HG02973 (cell line): ENCODE results near the gene BCLAF3.

Experiments used
- ATAC-seq: cut with Tn5 transposase; IDR thresholded peaks from one replicate; pipeline ENCODE4 v1.9.1; 2021; ENCODE audit warnings: moderate library complexity; ENCODE audit not compliant: unreplicated experiment

Gene BCLAF3

DNA sequence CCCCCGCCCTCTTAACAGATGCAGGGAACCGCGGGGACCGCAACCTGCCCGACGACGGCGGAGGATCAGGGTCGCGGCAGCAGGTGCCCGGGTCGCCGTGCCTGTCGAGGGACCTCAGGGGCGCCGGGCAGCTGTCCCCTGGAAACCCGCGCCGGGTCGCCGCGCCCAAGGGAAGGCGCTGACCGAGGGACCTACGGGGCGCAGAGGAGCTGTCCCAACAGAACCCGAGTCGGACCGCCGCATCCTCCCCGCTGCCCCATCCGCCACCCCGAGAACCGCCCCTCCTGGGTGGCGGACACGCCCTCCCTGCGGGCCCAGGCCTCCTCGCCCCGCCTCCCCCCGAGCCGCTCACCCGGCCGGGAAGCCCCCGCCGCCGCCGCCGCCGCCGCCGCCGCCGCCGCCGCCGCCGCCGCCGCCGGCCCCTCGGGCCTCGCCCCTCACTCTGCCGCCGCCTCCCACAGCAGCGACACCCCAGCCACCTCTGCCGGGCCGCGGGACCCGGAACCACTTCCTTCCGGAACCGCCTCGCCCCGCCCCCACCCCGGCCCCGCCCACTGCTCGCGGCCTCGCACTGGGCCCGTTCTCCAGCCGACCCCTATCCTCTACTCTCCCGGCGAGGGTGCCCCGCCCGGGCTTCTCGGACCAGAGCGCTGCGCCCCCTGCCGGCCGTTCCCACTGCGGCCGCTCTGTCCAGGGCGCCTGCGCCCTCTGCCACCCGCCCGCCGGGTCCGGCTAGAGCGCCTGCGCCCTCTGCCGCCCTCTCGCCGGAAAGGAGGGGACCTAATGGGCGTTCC, at the start of gene BCLAF3:
Gene BCLAF3, minus strand, starts transcription at position 506 of the 794 bp plus-strand sequence. CDS start 20,797 bp downstream, outside the sequence.
- ATAC-seq, result peak; percentile 94

DNA sequence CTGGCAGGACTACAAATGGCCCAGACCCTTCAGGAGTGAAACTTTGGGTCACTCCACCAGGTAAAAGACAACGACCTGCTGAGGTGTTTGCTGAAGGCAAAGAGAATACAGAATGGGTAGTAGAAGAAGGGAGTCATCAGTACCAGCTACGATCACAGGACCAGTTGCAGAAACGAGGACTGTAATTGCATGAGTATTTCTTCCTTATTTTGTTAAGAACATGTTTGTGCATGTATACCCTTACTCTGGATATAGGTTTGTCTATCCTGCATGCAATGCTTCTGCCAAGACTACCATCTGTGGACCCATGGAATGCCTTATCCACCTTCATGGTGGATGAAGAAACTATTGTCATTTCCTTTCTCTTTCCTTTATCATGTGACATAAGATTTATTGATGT, 48.1 kb upstream of the BCLAF3 start:
- no peak for ATAC-seq

DNA sequence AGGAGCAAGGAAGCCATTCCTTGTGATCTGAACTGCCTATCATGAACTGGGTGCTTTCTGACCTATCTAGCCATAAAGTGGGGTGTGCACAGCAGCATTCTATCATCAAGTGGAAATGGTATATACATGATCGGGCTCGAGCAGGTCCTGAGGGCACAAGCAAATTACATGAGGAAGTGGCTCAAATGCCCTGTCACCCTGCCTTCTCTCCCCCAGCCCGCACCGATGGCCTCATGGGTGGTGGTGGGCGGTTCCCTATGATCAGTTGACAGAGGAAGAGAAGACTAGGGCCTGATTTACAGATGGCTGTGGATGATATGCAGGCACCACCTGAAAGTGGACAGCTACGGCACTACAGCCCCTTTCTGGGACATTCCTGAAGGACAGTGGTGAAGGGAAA, 46.3 kb upstream of the BCLAF3 start:
- no peak for ATAC-seq

DNA sequence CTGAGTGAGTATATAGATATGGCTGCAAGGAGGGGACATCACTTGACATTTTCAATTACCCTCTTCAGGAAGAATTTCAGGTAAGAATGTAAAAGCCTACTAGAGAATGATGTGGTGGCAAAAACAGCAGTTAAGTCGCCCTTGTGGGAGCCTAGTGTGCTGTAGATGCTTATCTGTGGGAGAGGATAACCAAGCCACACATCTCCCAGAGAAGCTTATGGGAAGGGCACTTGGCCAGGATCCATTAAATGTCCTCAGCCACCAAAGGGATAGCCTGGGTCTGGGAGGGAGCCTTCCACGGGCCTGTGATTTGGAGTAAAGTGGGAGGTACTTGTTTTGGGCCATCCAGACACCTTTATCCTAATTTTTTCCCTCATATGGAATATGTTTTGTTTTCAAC, 41.3 kb upstream of the BCLAF3 start:
- no peak for ATAC-seq

DNA sequence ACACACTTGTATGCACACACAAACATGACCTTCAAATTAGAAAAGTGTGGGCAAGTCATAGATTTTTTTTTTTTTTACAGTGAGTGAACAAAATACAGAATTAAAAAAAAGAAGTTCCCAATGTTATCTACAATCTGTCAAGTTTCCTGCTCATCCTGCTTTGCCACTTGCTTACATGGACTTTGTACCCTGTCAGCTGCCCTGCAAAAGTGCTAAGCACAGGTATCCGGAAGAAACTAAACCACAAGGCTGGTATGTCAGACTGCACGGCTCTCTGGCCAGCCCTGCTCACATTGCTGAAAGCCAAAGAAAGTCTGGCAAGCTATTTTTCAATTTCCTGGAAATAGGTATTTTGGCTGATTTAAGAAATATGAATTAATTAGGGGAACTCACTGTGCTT, 38.9 kb upstream of the BCLAF3 start:
- no peak for ATAC-seq

DNA sequence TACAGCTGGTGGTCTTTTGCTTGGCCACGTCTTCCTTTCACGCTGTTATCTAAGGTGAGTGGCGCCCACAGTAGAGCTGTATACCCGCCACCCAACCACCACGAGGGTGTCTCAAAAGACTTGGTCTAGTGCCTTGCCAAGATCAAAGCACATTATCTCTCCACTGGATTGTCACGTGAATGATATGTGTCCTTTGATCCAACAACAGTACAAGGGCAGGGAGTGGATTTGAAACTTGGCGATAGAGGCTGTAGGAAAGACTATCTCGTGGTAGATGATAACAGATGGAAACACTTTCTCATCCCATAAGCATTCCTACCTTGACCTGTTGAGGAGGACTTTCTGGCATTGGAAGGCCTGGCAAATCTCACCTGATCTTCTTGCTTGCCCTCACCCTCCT, 37.7 kb upstream of the BCLAF3 start:
- ATAC-seq, result no peak

DNA sequence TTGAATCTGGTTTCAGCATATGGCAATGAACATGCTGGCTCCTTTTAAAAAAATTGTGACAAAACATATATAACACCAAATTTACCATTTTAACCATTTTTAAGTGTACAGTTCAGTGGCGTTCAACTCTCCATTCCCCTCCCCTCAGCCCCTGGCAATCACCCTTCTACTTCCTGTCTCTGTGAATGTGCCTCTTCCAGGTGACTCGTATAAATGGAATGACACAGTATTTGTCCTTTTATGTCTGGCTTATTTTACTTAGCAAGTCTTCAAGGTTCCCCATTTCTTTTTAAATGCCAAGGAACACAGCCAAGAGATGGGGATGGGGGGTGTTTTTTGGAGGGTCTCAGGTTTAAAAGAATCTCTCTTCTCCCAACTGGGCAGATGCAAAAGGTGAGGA, 35.4 kb upstream of the BCLAF3 start:
- no peak for ATAC-seq

DNA sequence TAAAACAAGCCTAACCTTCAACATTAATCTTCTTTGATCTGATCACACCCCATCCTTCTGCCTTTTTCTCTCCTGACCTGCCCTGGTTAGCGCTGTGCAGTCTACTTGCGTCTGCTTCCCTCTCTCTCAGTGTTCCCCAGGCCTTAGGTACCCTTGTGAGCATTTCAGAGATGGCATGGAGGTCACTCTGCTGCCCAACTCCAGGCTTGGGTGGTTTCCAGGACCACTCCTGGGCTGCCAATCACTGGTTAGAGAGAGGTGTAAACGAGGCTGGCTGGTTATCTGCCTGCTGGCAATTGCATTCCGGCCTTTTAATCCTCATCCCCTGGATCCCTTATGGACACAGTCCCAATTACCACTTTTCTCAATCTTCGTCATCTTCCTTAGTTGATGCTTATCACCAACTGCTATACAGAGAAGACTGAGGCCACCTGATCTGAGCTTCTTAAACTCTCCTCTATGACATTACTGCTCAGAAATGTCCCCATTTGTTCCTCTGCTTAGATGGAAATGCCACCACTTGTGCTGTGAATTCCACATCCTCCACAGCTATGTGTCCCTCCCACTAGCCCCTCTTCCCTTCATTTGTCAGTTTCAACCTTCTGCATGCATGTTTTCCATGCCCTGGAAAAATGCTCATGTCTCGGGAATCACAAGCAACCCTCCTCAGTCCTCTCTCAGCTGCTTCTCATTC, 29.0 kb upstream of the BCLAF3 start:
- ATAC-seq, result no peak

DNA sequence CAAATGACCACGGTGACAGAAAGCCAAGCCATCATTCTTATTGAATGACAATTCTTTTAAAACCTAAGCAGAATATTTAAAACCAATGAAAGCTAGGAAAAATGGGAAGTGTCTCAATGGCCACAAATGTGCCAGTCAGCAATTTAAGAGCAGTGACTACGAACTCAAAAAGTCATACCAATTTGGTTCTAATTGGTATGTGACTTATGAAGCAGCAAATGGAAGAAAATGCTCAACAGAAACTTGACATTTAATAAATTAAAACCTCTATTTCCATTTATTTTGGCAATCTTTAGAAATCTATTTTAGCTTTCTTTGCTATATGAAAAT, 25.7 kb upstream of the BCLAF3 start:
- ATAC-seq, result no peak

DNA sequence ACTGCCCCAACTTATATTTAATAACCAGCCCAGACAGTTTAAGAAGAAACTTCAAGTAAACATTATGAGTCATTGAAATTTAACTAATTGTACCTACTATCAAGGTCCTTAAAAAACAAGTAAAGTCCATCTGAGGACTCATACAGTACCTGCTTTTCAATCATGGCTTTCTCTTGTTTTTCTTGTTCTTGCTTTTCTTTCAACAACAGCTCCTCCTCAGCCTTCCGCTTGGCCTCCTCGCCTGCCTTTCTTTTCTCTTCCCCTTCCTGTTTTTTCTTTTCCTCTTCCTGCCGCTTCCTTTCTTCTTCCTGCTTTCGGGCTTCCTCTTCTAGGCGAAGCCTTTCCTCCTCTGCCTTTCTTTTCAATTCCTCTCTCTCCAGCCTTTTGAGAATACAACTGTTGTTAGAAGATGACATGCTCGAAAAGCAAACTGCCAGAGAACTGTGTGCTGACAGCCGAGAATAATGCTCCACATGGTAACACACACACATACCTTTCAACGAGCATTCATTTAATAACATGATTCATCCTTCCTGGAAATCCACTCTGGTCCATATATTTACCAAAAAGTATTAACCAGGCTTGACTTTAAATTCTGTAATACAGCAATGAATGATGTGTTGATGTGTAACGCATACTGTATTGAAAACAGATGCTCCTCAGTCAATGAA, 25.2 kb upstream of the BCLAF3 start:
- ATAC-seq, result no peak

DNA sequence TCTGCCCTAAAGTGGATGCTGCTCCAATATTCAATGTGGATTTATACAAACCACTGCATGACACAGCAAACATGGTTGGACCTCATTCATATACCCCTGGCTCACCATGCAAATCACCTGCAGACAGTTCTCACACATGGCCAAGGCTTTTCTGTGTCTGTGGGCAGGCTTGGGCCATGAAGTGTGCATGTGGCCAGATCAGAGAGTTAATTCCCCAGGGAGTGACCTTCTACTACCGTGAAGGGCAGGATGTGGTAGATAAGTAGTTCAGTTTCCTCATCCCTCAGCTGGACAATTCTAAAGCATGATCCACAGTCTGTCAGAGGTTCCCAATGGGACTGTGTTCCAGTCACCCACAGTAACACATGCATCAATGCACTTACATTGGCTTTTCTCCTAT, 24.6 kb upstream of the BCLAF3 start:
- no peak for ATAC-seq

DNA sequence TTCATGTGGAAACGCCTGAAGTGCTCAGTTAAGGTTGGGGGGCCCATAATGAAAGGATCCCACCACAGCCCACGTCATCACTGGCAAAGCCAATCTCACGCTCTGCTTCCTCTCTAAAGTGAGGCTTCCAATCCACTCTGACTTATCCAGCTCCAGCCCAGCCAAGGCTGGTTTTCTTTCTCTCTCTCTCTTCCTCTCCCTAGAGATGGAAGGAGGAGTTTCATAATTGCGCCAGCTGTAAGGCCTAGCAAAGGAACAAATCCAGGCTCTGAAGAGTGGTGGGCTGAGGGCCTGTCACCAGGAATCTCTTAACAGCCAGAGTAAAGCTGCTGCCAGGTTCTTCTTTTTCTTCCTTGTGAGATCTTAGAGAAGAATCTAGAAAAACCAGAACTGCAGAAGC, 20.7 kb upstream of the BCLAF3 start:
- ATAC-seq, result no peak

DNA sequence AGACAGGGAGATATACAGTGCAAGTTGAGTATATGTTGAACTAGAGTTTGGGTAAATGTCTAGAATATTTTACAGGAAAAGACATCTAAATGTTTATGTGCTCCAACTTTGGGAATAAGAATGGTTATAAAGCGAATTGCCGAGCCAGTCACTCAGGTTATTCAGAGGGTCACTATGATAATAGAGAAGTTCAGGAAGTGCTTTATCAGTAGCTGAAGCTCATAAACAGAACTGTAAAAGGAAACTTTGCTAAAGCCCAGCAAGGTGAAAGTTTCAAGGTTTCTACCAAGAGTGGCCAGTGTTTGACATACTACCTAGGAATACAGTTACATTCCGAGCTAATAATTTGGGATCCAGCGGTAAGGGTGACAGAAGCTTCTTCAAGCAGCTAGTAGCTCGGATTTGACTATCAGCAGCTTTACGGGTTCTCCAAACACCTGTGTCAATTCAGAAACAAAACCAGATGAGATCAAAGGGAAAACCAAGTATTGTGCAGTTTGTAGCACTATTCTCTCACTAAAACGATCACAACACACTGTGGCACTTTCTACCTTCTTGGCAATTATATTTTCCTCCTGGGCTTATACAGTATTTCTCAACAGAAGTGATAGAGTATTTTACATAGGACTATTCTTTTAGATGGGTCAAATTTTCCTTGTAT, 17.2 kb upstream of the BCLAF3 start:
- ATAC-seq, result no peak

DNA sequence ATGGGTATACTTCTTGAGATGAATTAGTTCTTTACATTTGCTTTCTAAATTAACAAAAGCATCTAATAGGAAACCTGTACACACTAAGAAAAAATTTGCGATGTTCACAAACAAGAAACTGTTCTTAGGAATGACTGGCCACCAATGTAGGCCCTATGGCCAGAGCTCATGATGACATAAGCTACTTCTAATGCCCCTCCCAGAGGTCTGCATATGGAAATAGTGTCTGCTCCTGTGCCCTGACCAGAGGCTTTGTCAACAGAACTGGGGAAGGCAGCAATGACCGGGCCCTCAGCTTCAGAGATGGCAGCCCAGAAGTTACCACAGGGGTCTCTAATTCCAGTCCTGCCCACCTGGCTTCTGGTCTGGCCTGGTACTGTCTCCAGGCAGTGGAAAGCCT, 15.0 kb upstream of the BCLAF3 start:
- no peak for ATAC-seq

DNA sequence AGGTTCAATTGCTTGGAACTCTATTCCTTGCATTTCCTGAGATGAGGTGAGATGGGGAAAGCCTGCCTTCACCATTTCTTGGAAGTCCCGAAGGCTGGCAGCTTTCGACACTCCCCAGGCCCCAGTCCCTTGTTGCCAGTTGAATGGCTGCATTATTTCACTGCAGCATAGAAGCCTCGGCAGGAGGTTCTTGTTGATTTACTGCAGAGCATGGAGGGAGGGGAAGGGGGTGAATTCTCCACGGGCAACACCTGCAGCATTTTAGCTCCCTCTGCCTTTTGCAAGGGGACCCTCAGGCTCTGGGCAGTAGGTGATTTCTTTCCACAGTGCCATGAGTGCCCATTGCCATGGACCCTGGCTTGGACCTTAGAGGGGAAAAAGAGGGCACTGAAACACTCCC, 10.7 kb upstream of the BCLAF3 start:
- ATAC-seq, result no peak

DNA sequence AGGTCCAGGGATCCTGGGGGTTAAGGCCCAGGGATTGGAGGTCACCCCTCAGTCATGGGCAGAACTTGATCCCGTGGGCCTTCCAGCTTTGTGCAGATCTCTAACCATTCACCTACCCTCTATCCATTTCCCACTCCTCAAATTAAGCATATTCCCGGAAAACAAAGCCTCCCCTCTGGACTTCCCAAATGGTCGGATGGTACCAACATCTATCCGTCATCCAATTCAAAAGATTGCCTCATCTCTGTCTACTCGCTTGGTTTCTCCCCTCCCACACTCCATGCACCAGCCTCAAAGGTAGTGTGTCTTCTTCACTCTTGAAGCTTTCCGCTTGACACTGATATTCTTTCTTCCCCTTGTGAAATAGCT, 473 bp upstream of the BCLAF3 start:
- no peak for ATAC-seq

DNA sequence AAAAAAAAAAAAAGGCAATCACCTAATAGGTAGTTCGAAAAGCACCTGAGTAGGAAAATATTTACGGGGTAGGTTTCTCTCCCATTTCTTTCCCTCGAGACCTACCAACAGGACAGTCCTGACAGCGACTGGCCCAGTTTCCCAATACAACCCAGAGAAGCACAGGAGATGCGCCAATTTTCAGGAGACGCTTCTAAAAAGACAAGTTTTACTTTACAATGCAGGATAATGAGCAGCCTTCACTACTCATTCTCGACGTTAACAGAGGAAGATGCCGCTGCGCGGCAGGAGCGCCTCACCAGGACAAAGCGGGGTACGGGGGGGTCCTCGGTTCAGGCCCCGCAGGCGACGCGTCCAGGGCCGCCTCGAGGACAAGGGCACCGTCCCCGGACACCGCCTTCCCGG, 708 bp downstream of the BCLAF3 start:
- no peak for ATAC-seq

DNA sequence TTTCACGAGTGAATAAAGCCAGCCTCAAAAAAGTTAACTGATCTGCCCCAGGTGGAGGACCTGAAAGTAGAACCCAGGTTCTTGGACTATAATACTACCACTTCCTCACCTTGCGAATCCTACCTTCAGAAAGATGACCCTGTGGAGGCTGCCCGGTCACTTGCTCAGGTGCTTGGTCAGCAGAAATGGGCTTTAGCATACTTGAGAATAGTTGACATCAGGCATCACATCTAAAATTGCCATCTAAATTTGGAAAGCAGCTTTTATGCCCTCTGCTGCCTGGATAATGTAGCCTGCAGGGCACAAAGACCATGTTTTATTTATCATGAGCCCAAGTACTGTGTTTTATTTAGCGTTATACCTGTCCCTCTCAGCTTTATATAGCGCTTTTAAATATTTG, 3.0 kb downstream of the BCLAF3 start:
- no peak for ATAC-seq

DNA sequence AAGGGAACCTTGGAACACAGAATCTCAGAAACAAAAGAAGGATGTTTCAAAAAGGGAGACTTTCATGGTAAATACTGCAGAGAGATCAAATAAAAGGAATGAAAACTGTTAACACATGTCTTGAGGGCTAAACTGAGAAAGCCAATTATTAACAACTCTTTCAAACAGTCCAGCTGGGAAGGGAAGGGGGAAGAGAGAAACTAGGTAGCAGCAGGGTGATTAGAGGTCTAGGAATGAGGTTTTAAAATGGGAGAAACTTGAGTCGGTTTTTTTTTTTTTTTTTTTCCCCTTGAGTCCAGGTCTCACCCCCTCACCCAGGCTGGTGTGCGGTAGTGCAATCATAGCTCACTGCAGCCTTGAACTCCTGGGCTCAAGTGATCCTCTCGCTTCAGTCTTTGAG, 4.3 kb downstream of the BCLAF3 start:
- no peak for ATAC-seq

DNA sequence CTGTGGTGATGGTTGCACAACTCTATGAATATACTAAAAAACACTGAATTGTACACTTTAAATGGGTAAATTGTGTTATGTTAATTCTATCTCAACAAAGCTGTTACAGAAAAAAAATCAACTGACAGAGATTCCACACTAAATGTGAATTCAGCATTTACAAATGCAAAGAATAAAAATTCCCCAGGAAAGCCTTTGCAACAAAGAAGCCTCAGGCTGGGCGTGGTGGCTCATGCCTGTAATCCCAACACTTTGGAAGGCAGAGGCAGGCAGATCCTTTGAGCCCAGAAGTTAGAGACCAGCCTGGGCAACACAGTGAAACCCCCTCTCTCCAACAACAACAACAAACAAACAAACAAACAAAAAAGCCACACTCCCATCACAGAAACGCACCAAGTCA, 8.9 kb downstream of the BCLAF3 start:
- ATAC-seq, result no peak

DNA sequence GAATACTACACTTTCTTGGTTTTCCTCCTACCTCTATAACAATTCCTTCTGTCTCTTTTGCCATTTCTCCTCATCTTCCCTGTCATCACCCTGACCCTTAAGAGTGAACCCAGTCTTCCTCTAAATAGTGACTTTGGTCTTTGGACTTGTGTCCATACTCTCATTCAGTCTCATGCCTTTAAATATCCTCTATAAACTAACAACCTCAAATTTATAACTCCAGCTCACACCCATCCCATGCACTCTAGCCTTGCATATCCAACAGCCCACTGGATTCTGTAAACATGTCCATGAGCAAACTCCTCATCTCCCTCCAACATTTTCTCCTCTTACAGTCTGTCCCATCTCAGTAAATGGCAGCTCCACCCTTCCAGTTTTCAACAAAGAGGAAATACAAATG, 15.0 kb downstream of the BCLAF3 start:
- no peak for ATAC-seq

DNA sequence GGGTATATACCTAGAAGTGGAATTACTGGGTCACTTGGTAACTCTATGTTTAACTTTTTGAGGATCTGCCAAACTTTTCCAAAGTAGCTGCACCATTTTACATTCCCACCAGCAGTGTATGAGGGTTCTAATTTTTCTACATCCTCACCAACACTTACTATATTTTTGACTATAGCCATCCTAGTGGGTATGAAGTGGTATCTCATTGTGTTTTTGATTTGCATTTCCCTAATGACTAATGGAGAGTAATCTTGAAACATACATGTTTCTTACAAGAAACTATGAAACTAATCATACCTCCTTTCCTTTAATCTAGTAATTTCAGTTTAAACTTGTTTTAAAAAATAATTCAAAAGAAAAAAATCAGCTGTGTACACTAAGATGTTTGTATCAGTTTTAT, 17.9 kb downstream of the BCLAF3 start:
- no peak for ATAC-seq
